GM23338 (cell line): ENCODE measurements around the gene KLK10. TPM values are rescaled to one million over a fixed set of nuclear protein-coding genes. Genes with fewer than 3 reads are reported as not detected.

Experiments
- ATAC-seq: fragments of 200-7000 bp; cut with Tn5 transposase; 3 replicates; pipeline ENCODE4 v1.9.1; 2020
- DNase-seq: peaks from one replicate; pipeline ENCODE4 v3.0.0-alpha.2; 2015; ENCODE audit warnings: low spot score
- H2AFZ ChIP-seq: fragments of 200-600 bp; sonication (generic); 2 replicates; pipeline ENCODE4 v1.8.0; 2016; ENCODE audit warnings: antibody characterized with exemption, mild to moderate bottlenecking, moderate library complexity
- H3F3A ChIP-seq: fragments of 200-600 bp; sonication (generic); replicated peaks from 2 replicates; pipeline ENCODE4 v1.8.0; 2017; ENCODE audit warnings: antibody characterized with exemption, mixed run types, low read depth
- H3K27ac ChIP-seq: fragments of 200-600 bp; sonication (generic); 2 replicates; pipeline ENCODE4 v1.6.1; 2016; ENCODE audit warnings: low read depth
- H3K27me3 ChIP-seq: fragments of 200-600 bp; sonication (generic); 2 replicates; pipeline ENCODE4 v1.8.0; 2016; ENCODE audit warnings: mild to moderate bottlenecking, mixed run types, moderate library complexity; ENCODE audit not compliant: insufficient read depth
- H3K36me3 ChIP-seq: fragments of 200-600 bp; sonication (generic); 2 replicates; pipeline ENCODE4 v1.8.0; 2016; ENCODE audit warnings: mild to moderate bottlenecking; ENCODE audit not compliant: insufficient read depth
- H3K4me1 ChIP-seq: fragments of 200-600 bp; sonication (generic); 2 replicates; pipeline ENCODE4 v1.8.0; 2016; ENCODE audit warnings: mild to moderate bottlenecking, moderate library complexity; ENCODE audit not compliant: insufficient read depth
- H3K4me2 ChIP-seq: fragments of 200-600 bp; sonication (generic); 2 replicates; pipeline ENCODE4 v1.7.1; 2017; ENCODE audit warnings: mixed run types
- H3K4me3 ChIP-seq: fragments of 200-600 bp; sonication (generic); 2 replicates; pipeline ENCODE4 v1.6.1; 2016; ENCODE audit warnings: mixed run types
- H3K79me2 ChIP-seq: fragments of 200-600 bp; sonication (generic); replicated peaks from 2 replicates; pipeline ENCODE4 v1.8.0; 2017; ENCODE audit warnings: mild to moderate bottlenecking; ENCODE audit not compliant: insufficient read depth
- H3K9me2 ChIP-seq: fragments of 200-600 bp; sonication (generic); 2 replicates; pipeline ENCODE4 v1.8.0; 2017; ENCODE audit not compliant: insufficient read depth
- H4K20me1 ChIP-seq: fragments of 200-600 bp; sonication (generic); replicated peaks from 2 replicates; pipeline ENCODE4 v1.8.0; 2017; ENCODE audit warnings: mild to moderate bottlenecking; ENCODE audit not compliant: insufficient read depth
- H3K27ac Mint-ChIP-seq: 2 replicates; pipeline ENCODE4 v1.8.0; 2020; ENCODE audit warnings: inconsistent platforms, mild to moderate bottlenecking, moderate library complexity, mixed read lengths
- H3K27me3 Mint-ChIP-seq: 3 replicates; pipeline ENCODE4 v1.8.0; 2022; ENCODE audit warnings: low read depth, mild to moderate bottlenecking, moderate library complexity, mixed read lengths, inconsistent platforms; ENCODE audit not compliant: insufficient read depth, poor library complexity
- H3K36me3 Mint-ChIP-seq: 3 replicates; pipeline ENCODE4 v1.8.0; 2021; ENCODE audit warnings: low read depth, mild to moderate bottlenecking, inconsistent platforms, moderate library complexity, mixed read lengths
- H3K4me1 Mint-ChIP-seq: 3 replicates; pipeline ENCODE4 v1.8.0; 2020; ENCODE audit warnings: mild to moderate bottlenecking, inconsistent platforms, mixed read lengths
- H3K4me3 Mint-ChIP-seq: 3 replicates; pipeline ENCODE4 v1.8.0; 2021; ENCODE audit warnings: moderate library complexity, mild to moderate bottlenecking, inconsistent platforms, mixed read lengths
- H3K9me3 Mint-ChIP-seq: 3 replicates; pipeline ENCODE4 v1.8.0; 2020; ENCODE audit warnings: moderate library complexity, mild to moderate bottlenecking, inconsistent platforms, mixed read lengths
- CREB1 ChIP-seq: fragments of 250-450 bp; sonication (Bioruptor Pico); IDR thresholded peaks from 2 replicates; pipeline ENCODE4 v1.5.0; 2020; ENCODE audit warnings: low read depth, mild to moderate bottlenecking, moderate library complexity
- EZH2 ChIP-seq: fragments of 200-600 bp; sonication (generic); IDR thresholded peaks from one replicate; pipeline ENCODE4 v1.8.0; 2017; ENCODE audit warnings: antibody characterized with exemption, mild to moderate bottlenecking, low read depth; ENCODE audit not compliant: unreplicated experiment
- EZH2phosphoT487 ChIP-seq: fragments of 200-600 bp; sonication (generic); IDR thresholded peaks from one replicate; pipeline ENCODE4 v1.8.1; 2018; ENCODE audit warnings: antibody characterized with exemption; ENCODE audit not compliant: unreplicated experiment
- JUNB ChIP-seq: IDR thresholded peaks from one replicate; pipeline ENCODE4 v1.6.1; 2016; ENCODE audit warnings: antibody characterized with exemption; ENCODE audit not compliant: unreplicated experiment
- NANOG ChIP-seq: IDR thresholded peaks from 2 replicates; pipeline ENCODE4 v1.6.1; 2016; ENCODE audit warnings: antibody characterized with exemption, borderline replicate concordance
- POLR2AphosphoS5 ChIP-seq: IDR thresholded peaks from 2 replicates; pipeline ENCODE4 v1.6.1; 2016; ENCODE audit warnings: antibody characterized with exemption, low read depth
- STAT1 ChIP-seq: IDR thresholded peaks from one replicate; pipeline ENCODE4 v1.6.1; 2016; ENCODE audit warnings: antibody characterized with exemption; ENCODE audit not compliant: unreplicated experiment
- ZNF114 ChIP-seq: fragments of 250-450 bp; sonication (Bioruptor Pico); IDR thresholded peaks from 2 replicates; pipeline ENCODE4 v1.5.0; 2020; ENCODE audit warnings: mild to moderate bottlenecking, moderate library complexity
- ZNF331 ChIP-seq: fragments of 250-450 bp; sonication (Bioruptor Pico); IDR thresholded peaks from 2 replicates; pipeline ENCODE4 v1.5.0; 2020; ENCODE audit warnings: low read depth, mild to moderate bottlenecking, moderate library complexity
- polyA plus RNA-seq: library from polyadenylated mRNA; unstranded; fragments of >200 nt; fragmentation: Nextera tagmentation; extraction: Ambion mirVana; gene quantifications from 2 replicates; pipeline ENCODE4 v1.2.1, GENCODE V29; 2016
- total RNA-seq: library from RNA; depleted of rRNA; stranded (reverse); fragments of >200 nt; shearing (Covaris generic); gene quantifications from 2 replicates; pipeline ENCODE4 v1.2.3, GENCODE V29; 2014
- TF ChIP-seq, protein P1 (sequence below), 2 experiments: fragments of 200-600 bp in 1 of 2; sonication (generic) in 1 of 2; conservative IDR thresholded peaks; 2 replicates each; pipeline versions ENCODE4 v1.5.1 to v1.6.1; 2016 to 2017; ENCODE audit warnings: antibody characterized with exemption in 2 of 2, low read depth in 2 of 2, mild to moderate bottlenecking in 2 of 2, moderate library complexity in 1 of 2
- TF ChIP-seq, protein P2 (sequence below): IDR thresholded peaks from one replicate; pipeline ENCODE4 v1.6.1; 2018; ENCODE audit warnings: antibody characterized with exemption; ENCODE audit not compliant: unreplicated experiment
- TF ChIP-seq, protein P3 (sequence below): IDR thresholded peaks from 2 replicates; pipeline ENCODE4 v1.6.1; 2016; ENCODE audit warnings: antibody characterized with exemption

The KLK10 gene
- total and polyA plus RNA-seq, 2 experiments from 2014 or later, result 6.1 to 6.6 TPM

DNA sequence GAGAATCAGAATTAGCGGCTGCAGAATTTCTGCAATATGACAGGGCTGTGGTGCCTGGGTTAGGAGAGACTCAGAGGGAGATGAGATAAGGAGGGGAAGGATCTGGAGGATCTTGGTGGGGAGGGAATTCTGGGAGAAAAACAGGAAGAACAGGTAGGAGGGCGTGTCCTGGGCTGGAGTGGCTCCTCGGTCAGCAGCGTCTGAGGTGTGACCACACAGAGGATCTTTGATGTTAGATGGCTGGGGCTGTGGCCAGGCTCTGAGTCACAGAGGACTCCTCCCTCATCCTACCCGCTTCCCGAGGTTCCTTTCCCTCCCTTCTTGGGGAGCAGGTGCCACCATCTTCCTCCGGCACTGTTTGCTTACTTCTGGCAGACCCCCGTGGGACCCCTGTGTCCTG is 43.7 kb downstream of the KLK10 start (continued):
- TF ChIP-seq, protein P1, sequence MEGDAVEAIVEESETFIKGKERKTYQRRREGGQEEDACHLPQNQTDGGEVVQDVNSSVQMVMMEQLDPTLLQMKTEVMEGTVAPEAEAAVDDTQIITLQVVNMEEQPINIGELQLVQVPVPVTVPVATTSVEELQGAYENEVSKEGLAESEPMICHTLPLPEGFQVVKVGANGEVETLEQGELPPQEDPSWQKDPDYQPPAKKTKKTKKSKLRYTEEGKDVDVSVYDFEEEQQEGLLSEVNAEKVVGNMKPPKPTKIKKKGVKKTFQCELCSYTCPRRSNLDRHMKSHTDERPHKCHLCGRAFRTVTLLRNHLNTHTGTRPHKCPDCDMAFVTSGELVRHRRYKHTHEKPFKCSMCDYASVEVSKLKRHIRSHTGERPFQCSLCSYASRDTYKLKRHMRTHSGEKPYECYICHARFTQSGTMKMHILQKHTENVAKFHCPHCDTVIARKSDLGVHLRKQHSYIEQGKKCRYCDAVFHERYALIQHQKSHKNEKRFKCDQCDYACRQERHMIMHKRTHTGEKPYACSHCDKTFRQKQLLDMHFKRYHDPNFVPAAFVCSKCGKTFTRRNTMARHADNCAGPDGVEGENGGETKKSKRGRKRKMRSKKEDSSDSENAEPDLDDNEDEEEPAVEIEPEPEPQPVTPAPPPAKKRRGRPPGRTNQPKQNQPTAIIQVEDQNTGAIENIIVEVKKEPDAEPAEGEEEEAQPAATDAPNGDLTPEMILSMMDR (conservative IDR thresholded peaks at IDR 0.05; ENCODE audit: low read depth in 2 of 2), result no peak
- TF ChIP-seq ZNF331 (no peak), STAT1 (no peak), EZH2phosphoT487 (no peak), EZH2 (no peak), POLR2AphosphoS5 (no peak)
- TF ChIP-seq, protein P2, sequence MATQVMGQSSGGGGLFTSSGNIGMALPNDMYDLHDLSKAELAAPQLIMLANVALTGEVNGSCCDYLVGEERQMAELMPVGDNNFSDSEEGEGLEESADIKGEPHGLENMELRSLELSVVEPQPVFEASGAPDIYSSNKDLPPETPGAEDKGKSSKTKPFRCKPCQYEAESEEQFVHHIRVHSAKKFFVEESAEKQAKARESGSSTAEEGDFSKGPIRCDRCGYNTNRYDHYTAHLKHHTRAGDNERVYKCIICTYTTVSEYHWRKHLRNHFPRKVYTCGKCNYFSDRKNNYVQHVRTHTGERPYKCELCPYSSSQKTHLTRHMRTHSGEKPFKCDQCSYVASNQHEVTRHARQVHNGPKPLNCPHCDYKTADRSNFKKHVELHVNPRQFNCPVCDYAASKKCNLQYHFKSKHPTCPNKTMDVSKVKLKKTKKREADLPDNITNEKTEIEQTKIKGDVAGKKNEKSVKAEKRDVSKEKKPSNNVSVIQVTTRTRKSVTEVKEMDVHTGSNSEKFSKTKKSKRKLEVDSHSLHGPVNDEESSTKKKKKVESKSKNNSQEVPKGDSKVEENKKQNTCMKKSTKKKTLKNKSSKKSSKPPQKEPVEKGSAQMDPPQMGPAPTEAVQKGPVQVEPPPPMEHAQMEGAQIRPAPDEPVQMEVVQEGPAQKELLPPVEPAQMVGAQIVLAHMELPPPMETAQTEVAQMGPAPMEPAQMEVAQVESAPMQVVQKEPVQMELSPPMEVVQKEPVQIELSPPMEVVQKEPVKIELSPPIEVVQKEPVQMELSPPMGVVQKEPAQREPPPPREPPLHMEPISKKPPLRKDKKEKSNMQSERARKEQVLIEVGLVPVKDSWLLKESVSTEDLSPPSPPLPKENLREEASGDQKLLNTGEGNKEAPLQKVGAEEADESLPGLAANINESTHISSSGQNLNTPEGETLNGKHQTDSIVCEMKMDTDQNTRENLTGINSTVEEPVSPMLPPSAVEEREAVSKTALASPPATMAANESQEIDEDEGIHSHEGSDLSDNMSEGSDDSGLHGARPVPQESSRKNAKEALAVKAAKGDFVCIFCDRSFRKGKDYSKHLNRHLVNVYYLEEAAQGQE, result no peak

DNA sequence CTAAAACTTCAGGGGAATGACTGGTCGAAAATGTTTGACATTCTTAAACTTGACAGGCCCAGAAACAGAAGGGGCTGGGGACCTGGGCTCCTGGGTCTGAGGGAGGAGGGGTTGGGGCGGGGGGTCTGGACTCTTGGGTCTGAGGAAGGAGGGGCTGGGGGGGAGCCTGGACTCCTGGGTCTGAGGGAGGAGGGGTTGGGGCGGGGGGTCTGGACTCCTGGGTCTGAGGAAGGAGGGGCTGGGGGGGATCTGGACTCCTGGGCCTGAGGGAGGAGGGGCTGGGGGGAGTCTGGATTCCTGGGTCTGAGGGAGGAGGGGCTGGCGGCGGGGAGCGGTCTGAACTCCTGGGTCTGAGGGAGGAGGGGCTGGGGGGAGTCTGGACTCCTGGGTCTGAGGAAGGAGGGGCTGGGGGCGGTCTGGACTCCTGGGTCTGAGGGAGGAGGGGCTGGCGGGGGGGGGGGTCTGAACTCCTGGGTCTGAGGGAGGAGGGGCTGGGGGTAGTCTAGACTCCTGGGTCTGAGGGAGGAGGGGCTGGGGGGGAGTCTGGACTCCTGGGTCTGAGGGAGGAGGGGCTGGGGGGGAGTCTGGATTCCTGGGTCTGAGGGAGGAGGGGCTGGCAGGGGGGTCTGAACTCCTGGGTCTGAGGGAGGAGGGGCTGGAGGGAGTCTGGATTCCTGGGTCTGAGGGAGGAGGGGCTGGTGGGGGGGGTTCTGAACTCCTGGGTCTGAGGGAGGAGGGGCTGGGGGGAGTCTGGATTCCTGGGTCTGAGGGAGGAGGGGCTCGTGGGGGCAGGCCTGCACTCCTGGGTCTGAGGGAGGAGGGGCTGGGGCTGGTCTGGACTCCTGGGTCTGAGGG is 44.6 kb downstream of the KLK10 start:
- Histone ChIP-seq H3K79me2 (no peaks in the 10 kb centered on the region), H3K4me2 (no peak overlapping the region), H3K27ac (no peak overlapping the region), H3K27me3 (no peaks in the 10 kb centered on the region), H4K20me1 (no peaks in the 10 kb centered on the region), H3K4me3 (no peak overlapping the region), H3K36me3 (no peaks in the 10 kb centered on the region), H3K9me2 (no peaks in the 10 kb centered on the region), H2AFZ (no peak overlapping the region), H3K4me1 (peaks cover 16% of the 10 kb centered on the region), H3F3A (no peaks in the 10 kb centered on the region)
- Mint-ChIP-seq H3K27me3 (peaks cover 6% of the 10 kb centered on the region), H3K36me3 (no peaks in the 10 kb centered on the region), H3K27ac (no peak overlapping the region), H3K9me3 (no peaks in the 10 kb centered on the region; the same call in 2 of the 3 replicates), H3K4me1 (peaks cover 36% of the 10 kb centered on the region), H3K4me3 (no peak overlapping the region)
- DNase-seq (no peak), ATAC-seq (no peak)
- TF ChIP-seq CREB1 (no peak), JUNB (no peak), NANOG (no peak), EZH2 (no peak), STAT1 (no peak), ZNF331 (no peak), ZNF114 (CRISPR knock-in tag) (no peak)
- TF ChIP-seq, protein P3, sequence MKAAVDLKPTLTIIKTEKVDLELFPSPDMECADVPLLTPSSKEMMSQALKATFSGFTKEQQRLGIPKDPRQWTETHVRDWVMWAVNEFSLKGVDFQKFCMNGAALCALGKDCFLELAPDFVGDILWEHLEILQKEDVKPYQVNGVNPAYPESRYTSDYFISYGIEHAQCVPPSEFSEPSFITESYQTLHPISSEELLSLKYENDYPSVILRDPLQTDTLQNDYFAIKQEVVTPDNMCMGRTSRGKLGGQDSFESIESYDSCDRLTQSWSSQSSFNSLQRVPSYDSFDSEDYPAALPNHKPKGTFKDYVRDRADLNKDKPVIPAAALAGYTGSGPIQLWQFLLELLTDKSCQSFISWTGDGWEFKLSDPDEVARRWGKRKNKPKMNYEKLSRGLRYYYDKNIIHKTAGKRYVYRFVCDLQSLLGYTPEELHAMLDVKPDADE, result no peak
